ENCODE data around the gene ZBTB5. TPM values are rescaled to one million over a fixed set of nuclear protein-coding genes. Genes with fewer than 3 reads are reported as not detected.
A peak's percentile ranks its signal among the peaks of the same experiment; 100 is the strongest.

The ZBTB5 gene
- polyA plus RNA-seq, 2 donors = 6.1 to 9.9 TPM

DNA sequence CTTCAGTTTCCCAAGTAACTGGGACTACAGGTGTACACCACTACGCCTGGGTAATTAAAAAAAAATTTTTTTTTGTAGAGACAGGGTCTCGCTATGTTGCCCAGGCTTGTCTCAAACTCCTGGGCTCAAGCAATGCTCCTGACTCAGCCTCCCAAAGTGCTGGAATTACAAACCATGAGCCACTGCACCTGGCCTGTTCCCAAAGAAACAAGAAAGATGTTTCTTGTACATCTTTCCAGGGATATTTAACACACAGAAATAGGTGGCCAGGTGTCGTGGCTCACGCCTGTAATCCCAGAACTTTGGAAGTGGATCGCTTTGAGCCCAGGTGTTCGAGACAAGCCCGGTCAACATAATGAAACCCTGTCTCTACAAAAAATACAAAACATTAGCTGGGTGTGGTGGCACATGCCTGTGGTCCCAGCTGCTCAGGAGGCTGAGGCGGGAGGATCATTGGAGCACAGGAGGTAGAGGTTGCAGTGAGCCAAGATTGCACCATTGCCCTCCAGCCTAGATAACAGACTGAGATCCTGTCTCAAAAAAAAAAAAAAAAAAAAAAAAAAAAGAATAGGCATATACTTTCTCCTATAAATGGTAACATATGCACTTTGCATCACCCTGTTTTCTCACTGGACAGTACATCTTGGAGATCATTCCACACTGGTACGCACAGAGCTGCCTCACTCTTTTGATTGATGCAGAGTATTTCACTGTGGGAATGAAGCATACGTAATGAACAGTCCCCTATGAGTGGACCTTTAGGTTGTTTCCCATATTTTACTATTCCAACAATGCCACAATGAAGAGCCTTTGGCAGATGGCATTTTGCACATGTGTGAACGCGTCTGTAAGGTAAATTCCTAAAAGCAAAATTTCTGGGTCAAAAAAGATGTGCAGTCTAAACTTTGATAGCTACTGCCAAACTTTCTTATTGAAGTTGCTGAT lies 44.7 kb downstream of the ZBTB5 start:
- H3K4me3 ChIP-seq (ENCODE audit: low read depth in 1 of 2, low read length in 2 of 2) = no peak overlapping the region
- H3K4me1 ChIP-seq (ENCODE audit: control insufficient read depth in 2 of 2, insufficient read depth in 2 of 2, low read length in 1 of 2) = peaks cover 16 to 24% of the 10 kb centered on the region in 2 donors
- no peak overlapping the region for H3K27ac ChIP-seq (ENCODE audit: low read depth in 2 of 2, low read length in 1 of 2)
- no peaks in the 10 kb centered on the region for H3K27me3 ChIP-seq (ENCODE audit: control insufficient read depth in 1 of 2, insufficient read depth in 2 of 2, low read length in 2 of 2)
- WGBS, 2 donors = 71 to 78% methylated on average over 12 of the region's 12 CpGs
- no peaks in the 10 kb centered on the region for H3K9me3 ChIP-seq (ENCODE audit: control insufficient read depth in 2 of 2, insufficient read depth in 1 of 2, low read depth in 1 of 2, low read length in 1 of 2)
- no peaks in the 10 kb centered on the region for H3K36me3 ChIP-seq (ENCODE audit: control insufficient read depth in 2 of 2, insufficient read depth in 2 of 2, low read length in 1 of 2)

GRCh38 chr9:37419204-37419603 lies 46.0 kb downstream of the ZBTB5 start:
- Histone ChIP-seq H3K4me1 (ENCODE audit: control insufficient read depth in 2 of 2, insufficient read depth in 2 of 2, low read length in 1 of 2) (peaks cover 3 to 14% of the 10 kb centered on the region in 2 donors), H3K27ac (ENCODE audit: low read depth in 2 of 2, low read length in 1 of 2) (no peak overlapping the region), H3K36me3 (ENCODE audit: control insufficient read depth in 2 of 2, insufficient read depth in 2 of 2, low read length in 1 of 2) (no peaks in the 10 kb centered on the region), H3K9me3 (ENCODE audit: control insufficient read depth in 2 of 2, insufficient read depth in 1 of 2, low read depth in 1 of 2, low read length in 1 of 2) (no peaks in the 10 kb centered on the region), H3K27me3 (ENCODE audit: control insufficient read depth in 1 of 2, insufficient read depth in 2 of 2, low read length in 2 of 2) (no peaks in the 10 kb centered on the region), H3K4me3 (ENCODE audit: low read depth in 1 of 2, low read length in 2 of 2) (no peak overlapping the region)
- 95 to 98% methylated on average over 5 of the region's 5 CpGs for WGBS, 2 donors

DNA sequence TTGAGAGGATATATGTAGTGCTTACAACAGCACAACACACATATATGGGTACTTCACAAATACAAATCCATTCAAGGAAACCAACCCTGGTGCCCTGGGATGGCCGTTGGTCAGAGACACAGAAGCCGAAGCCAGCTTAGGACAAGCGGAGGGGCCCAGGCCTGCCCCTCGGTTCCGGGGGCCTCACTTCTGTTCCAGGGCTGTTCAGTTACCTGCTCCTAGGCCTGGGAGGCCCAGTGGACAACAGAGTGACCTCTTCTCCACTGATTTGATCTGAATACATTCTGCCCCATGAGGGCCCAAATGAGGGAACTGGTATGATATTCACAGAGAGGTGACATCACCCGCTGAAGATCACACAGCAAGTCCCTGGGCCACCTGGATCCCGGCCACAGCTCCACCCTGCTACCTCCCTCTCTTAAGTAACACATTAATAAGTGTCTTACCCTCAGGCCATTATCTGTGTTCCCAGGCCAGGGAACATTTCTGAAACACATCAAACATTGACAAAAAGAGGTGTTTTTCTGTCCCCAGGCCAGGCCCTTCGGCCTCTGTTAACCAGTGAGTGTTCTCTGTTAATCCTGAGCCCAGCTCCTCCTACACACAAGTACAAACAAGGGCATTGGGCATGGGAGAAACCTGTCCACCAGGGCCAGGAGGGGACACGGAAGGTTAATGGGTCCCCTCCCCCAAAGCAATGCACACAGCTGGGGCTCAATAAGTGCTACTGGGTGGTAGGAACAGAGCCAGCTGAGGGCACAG lies 47.2 kb downstream of the ZBTB5 start:
- H3K27ac ChIP-seq (ENCODE audit: low read depth in 2 of 2, low read length in 1 of 2) = no peak overlapping the region
- peaks cover 0 to 5% of the 10 kb centered on the region in 2 donors for H3K4me1 ChIP-seq (ENCODE audit: control insufficient read depth in 2 of 2, insufficient read depth in 2 of 2, low read length in 1 of 2)
- H3K36me3 ChIP-seq (ENCODE audit: control insufficient read depth in 2 of 2, insufficient read depth in 2 of 2, low read length in 1 of 2) = no peaks in the 10 kb centered on the region
- H3K9me3 ChIP-seq (ENCODE audit: control insufficient read depth in 2 of 2, insufficient read depth in 1 of 2, low read depth in 1 of 2, low read length in 1 of 2) = no peaks in the 10 kb centered on the region
- no peaks in the 10 kb centered on the region for H3K27me3 ChIP-seq (ENCODE audit: control insufficient read depth in 1 of 2, insufficient read depth in 2 of 2, low read length in 2 of 2)
- 71 to 78% methylated on average over 9 of the region's 9 CpGs for WGBS, 2 donors
- no peak overlapping the region for H3K4me3 ChIP-seq (ENCODE audit: low read depth in 1 of 2, low read length in 2 of 2)

GRCh38 chr9:37417252-37417803 lies 47.9 kb downstream of the ZBTB5 start:
- Histone ChIP-seq H3K27me3 (ENCODE audit: control insufficient read depth in 1 of 2, insufficient read depth in 2 of 2, low read length in 2 of 2) (no peaks in the 10 kb centered on the region), H3K4me1 (ENCODE audit: control insufficient read depth in 2 of 2, insufficient read depth in 2 of 2, low read length in 1 of 2) (peaks cover 3 to 7% of the 10 kb centered on the region in 2 donors), H3K9me3 (ENCODE audit: control insufficient read depth in 2 of 2, insufficient read depth in 1 of 2, low read depth in 1 of 2, low read length in 1 of 2) (no peaks in the 10 kb centered on the region), H3K4me3 (ENCODE audit: low read depth in 1 of 2, low read length in 2 of 2) (no peak overlapping the region), H3K36me3 (ENCODE audit: control insufficient read depth in 2 of 2, insufficient read depth in 2 of 2, low read length in 1 of 2) (no peaks in the 10 kb centered on the region), H3K27ac (ENCODE audit: low read depth in 2 of 2, low read length in 1 of 2) (no peak overlapping the region)
- 89 to 95% methylated on average over 9 of the region's 9 CpGs for WGBS, 2 donors

- H3K4me1 ChIP-seq (ENCODE audit: control insufficient read depth in 2 of 2, insufficient read depth in 2 of 2, low read length in 1 of 2) = peaks cover 3 to 6% of the 10 kb centered on the region in 2 donors
- no peak overlapping the region for H3K4me3 ChIP-seq (ENCODE audit: low read depth in 1 of 2, low read length in 2 of 2)
- H3K9me3 ChIP-seq (ENCODE audit: control insufficient read depth in 2 of 2, insufficient read depth in 1 of 2, low read depth in 1 of 2, low read length in 1 of 2) = no peaks in the 10 kb centered on the region
- H3K36me3 ChIP-seq (ENCODE audit: control insufficient read depth in 2 of 2, insufficient read depth in 2 of 2, low read length in 1 of 2) = no peaks in the 10 kb centered on the region
- no peaks in the 10 kb centered on the region for H3K27me3 ChIP-seq (ENCODE audit: control insufficient read depth in 1 of 2, insufficient read depth in 2 of 2, low read length in 2 of 2)
- 24 to 29% methylated on average over 22 of the region's 22 CpGs for WGBS, 2 donors
- H3K27ac ChIP-seq (ENCODE audit: low read depth in 2 of 2, low read length in 1 of 2) = peak overlapping the region in 1 of 2 donors; percentile 48
Observed at GRCh38 chr9:37415011-37415719, 50.1 kb downstream of the ZBTB5 start.

GRCh38 chr9:37414503-37414943 lies 50.7 kb downstream of the ZBTB5 start:
- Histone ChIP-seq H3K27me3 (ENCODE audit: control insufficient read depth in 1 of 2, insufficient read depth in 2 of 2, low read length in 2 of 2) (no peaks in the 10 kb centered on the region), H3K9me3 (ENCODE audit: control insufficient read depth in 2 of 2, insufficient read depth in 1 of 2, low read depth in 1 of 2, low read length in 1 of 2) (no peaks in the 10 kb centered on the region), H3K36me3 (ENCODE audit: control insufficient read depth in 2 of 2, insufficient read depth in 2 of 2, low read length in 1 of 2) (no peaks in the 10 kb centered on the region), H3K4me1 (ENCODE audit: control insufficient read depth in 2 of 2, insufficient read depth in 2 of 2, low read length in 1 of 2) (peaks cover 3 to 6% of the 10 kb centered on the region in 2 donors), H3K27ac (ENCODE audit: low read depth in 2 of 2, low read length in 1 of 2) (no peak overlapping the region), H3K4me3 (ENCODE audit: low read depth in 1 of 2, low read length in 2 of 2) (no peak overlapping the region)
- 87 to 92% methylated on average over 10 of the region's 10 CpGs for WGBS, 2 donors

DNA sequence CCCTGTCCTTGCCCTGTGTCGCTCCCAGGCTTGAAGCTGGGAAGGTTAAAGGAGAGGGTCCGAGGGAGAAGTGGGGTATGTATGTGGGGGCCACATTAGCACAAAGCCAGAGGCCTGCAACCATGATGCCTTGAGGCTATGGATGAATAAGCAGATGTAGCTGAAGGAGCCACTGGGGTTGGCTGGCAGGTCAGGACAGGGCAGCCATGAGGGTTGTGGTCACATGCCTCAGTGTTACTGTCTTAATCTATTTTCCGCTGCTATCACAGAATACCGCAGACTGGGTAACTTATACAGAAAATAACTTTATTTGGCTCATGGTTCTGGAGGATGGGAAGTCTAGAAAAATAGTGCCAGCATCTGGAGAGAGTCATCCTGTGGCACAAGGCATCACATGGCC lies 51.9 kb downstream of the ZBTB5 start:
- no peaks in the 10 kb centered on the region for H3K9me3 ChIP-seq (ENCODE audit: control insufficient read depth in 2 of 2, insufficient read depth in 1 of 2, low read depth in 1 of 2, low read length in 1 of 2)
- H3K27ac ChIP-seq (ENCODE audit: low read depth in 2 of 2, low read length in 1 of 2) = no peak overlapping the region
- no peaks in the 10 kb centered on the region for H3K36me3 ChIP-seq (ENCODE audit: control insufficient read depth in 2 of 2, insufficient read depth in 2 of 2, low read length in 1 of 2)
- H3K4me1 ChIP-seq (ENCODE audit: control insufficient read depth in 2 of 2, insufficient read depth in 2 of 2, low read length in 1 of 2) = peaks cover 3 to 4% of the 10 kb centered on the region in 2 donors
- H3K4me3 ChIP-seq (ENCODE audit: low read depth in 1 of 2, low read length in 2 of 2) = no peak overlapping the region
- WGBS, 2 donors = 88 to 89% methylated on average over 4 of the region's 4 CpGs
- H3K27me3 ChIP-seq (ENCODE audit: control insufficient read depth in 1 of 2, insufficient read depth in 2 of 2, low read length in 2 of 2) = no peaks in the 10 kb centered on the region

GRCh38 chr9:37412431-37413151 lies 52.7 kb downstream of the ZBTB5 start:
- Histone ChIP-seq H3K4me1 (ENCODE audit: control insufficient read depth in 2 of 2, insufficient read depth in 2 of 2, low read length in 1 of 2) (peaks cover 3% of the 10 kb centered on the region in 2 donors), H3K27ac (ENCODE audit: low read depth in 2 of 2, low read length in 1 of 2) (peak overlapping the region in 1 of 2 donors; percentile 6), H3K9me3 (ENCODE audit: control insufficient read depth in 2 of 2, insufficient read depth in 1 of 2, low read depth in 1 of 2, low read length in 1 of 2) (no peaks in the 10 kb centered on the region), H3K4me3 (ENCODE audit: low read depth in 1 of 2, low read length in 2 of 2) (no peak overlapping the region), H3K36me3 (ENCODE audit: control insufficient read depth in 2 of 2, insufficient read depth in 2 of 2, low read length in 1 of 2) (no peaks in the 10 kb centered on the region), H3K27me3 (ENCODE audit: control insufficient read depth in 1 of 2, insufficient read depth in 2 of 2, low read length in 2 of 2) (no peaks in the 10 kb centered on the region)
- 42 to 63% methylated on average over 17 of the region's 17 CpGs for WGBS, 2 donors

All from esophagus (tissue), 2 donors.